SK-N-SH treated with all-trans-retinoic acid at 6 μM for 48 hours (cell line): ENCODE results near the gene KDM4B.

Experiments used
- ATAC-seq: fragments of 200-7000 bp; cut with Tn5 transposase; 3 replicates; pipeline ENCODE4 v1.9.1; 2020; ENCODE audit warnings: mild to moderate bottlenecking, moderate library complexity
- ARNTL ChIP-seq: fragments of 450-650 bp; formaldehyde crosslinking; IDR thresholded peaks from 2 replicates; pipeline ENCODE4 v1.5.0; 2020; ENCODE audit warnings: low read depth, mild to moderate bottlenecking, moderate library complexity, borderline replicate concordance
- CSDC2 ChIP-seq: fragments of 250-450 bp; sonication (Bioruptor Pico); IDR thresholded peaks from 2 replicates; pipeline ENCODE4 v1.5.0; 2020; ENCODE audit warnings: mild to moderate bottlenecking, moderate library complexity
- ESRRG ChIP-seq: fragments of 250-450 bp; sonication (Bioruptor Pico); IDR thresholded peaks from 2 replicates; pipeline ENCODE4 v1.6.1; 2021; ENCODE audit warnings: mild to moderate bottlenecking
- GLIS3 ChIP-seq: fragments of 250-450 bp; sonication (Bioruptor Pico); IDR thresholded peaks from 2 replicates; pipeline ENCODE4 v1.5.0; 2020; ENCODE audit warnings: mild to moderate bottlenecking, moderate library complexity
- ISL1 ChIP-seq: fragments of 250-450 bp; sonication (Bioruptor Pico); IDR thresholded peaks from 2 replicates; pipeline ENCODE4 v2.1.2; 2022; ENCODE audit warnings: mild to moderate bottlenecking, moderate library complexity
- OSR1 ChIP-seq: fragments of 250-450 bp; sonication (Bioruptor Pico); IDR thresholded peaks from 2 replicates; pipeline ENCODE4 v1.8.0; 2022; ENCODE audit warnings: moderate library complexity, mild to moderate bottlenecking, inconsistent platforms
- RARB ChIP-seq: fragments of 250-450 bp; sonication (Bioruptor Pico); IDR thresholded peaks from 2 replicates; pipeline ENCODE4 v1.8.0; 2021; ENCODE audit warnings: mild to moderate bottlenecking, moderate library complexity
- SNAI2 ChIP-seq: fragments of 250-450 bp; sonication (Bioruptor Pico); IDR thresholded peaks from 2 replicates; pipeline ENCODE4 v1.5.0; 2020; ENCODE audit warnings: mild to moderate bottlenecking, moderate library complexity
- TCF4 ChIP-seq: fragments of 250-450 bp; sonication (Bioruptor Pico); IDR thresholded peaks from 2 replicates; pipeline ENCODE4 v1.8.0; 2021; ENCODE audit warnings: mild to moderate bottlenecking, moderate library complexity, borderline replicate concordance
- TOX ChIP-seq: fragments of 250-450 bp; sonication (Bioruptor Pico); IDR thresholded peaks from 2 replicates; pipeline ENCODE4 v1.8.0; 2021; ENCODE audit warnings: mild to moderate bottlenecking, moderate library complexity, borderline replicate concordance
- ZC3H10 ChIP-seq: fragments of 250-450 bp; sonication (Bioruptor Pico); IDR thresholded peaks from 2 replicates; pipeline ENCODE4 v1.5.1; 2021; ENCODE audit warnings: mild to moderate bottlenecking, moderate library complexity
- ZFP3 ChIP-seq: fragments of 250-450 bp; sonication (Bioruptor Pico); IDR thresholded peaks from 2 replicates; pipeline ENCODE4 v1.5.0; 2020; ENCODE audit warnings: mild to moderate bottlenecking, moderate library complexity
- ZFP30 ChIP-seq: fragments of 450-650 bp; formaldehyde crosslinking; IDR thresholded peaks from 2 replicates; pipeline ENCODE4 v1.5.0; 2022; ENCODE audit warnings: mild to moderate bottlenecking, moderate library complexity
- ZNF565 ChIP-seq: fragments of 450-650 bp; formaldehyde crosslinking; conservative IDR thresholded peaks from 2 replicates; pipeline ENCODE4 v1.5.0; 2020; ENCODE audit warnings: low read depth, mild to moderate bottlenecking, moderate library complexity
- ZNF70 ChIP-seq: fragments of 450-650 bp; formaldehyde crosslinking; IDR thresholded peaks from 2 replicates; pipeline ENCODE4 v1.5.0; 2020; ENCODE audit warnings: mild to moderate bottlenecking, moderate library complexity
- TF ChIP-seq, protein P1 (sequence below): fragments of 250-450 bp; sonication (Bioruptor Pico); IDR thresholded peaks from 2 replicates; pipeline ENCODE4 v1.5.1; 2020; ENCODE audit warnings: low read depth, mild to moderate bottlenecking, moderate library complexity
- TF ChIP-seq, protein P2 (sequence below): fragments of 250-450 bp; sonication (Bioruptor Pico); IDR thresholded peaks from 2 replicates; pipeline ENCODE4 v1.8.0; 2021; ENCODE audit warnings: low read depth, mild to moderate bottlenecking, moderate library complexity, borderline replicate concordance
- TF ChIP-seq, protein P3 (sequence below): fragments of 250-450 bp; sonication (Bioruptor Pico); IDR thresholded peaks from 2 replicates; pipeline ENCODE4 v1.5.1; 2021; ENCODE audit warnings: mild to moderate bottlenecking, moderate library complexity
- TF ChIP-seq, protein P4 (sequence below): fragments of 250-450 bp; sonication (Bioruptor Pico); IDR thresholded peaks from 2 replicates; pipeline ENCODE4 v1.8.0; 2020; ENCODE audit warnings: mild to moderate bottlenecking, moderate library complexity, borderline replicate concordance

KDM4B gene

DNA sequence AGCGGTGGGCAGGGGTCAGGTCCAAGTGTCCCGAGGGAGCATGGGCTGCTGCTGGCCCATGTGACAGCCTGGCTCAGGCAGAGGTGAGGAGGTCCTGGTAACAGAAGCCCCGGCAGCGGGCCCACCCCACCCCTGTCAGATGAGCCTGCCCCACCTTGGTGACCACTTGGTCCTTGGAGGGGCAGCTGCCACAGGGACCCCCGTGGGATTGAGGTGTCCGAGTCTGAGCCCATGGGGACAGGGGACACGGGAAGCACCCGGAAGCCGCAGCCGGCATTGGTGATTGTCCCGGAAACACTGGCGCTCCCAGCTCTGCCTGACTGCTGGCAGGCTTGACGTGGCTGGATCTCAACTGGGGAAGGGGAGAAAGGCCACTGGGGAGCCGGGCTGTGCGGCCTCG is 149.1 kb downstream of the KDM4B start:
- no peak for ATAC-seq
- no peak for TF ChIP-seq SNAI2
- no peak for TF ChIP-seq ARNTL
- no peak for TF ChIP-seq OSR1 (CRISPR knock-in tag)
- TF ChIP-seq ISL1 (CRISPR knock-in tag) = no peak
- no peak for TF ChIP-seq TOX (CRISPR knock-in tag)
- TF ChIP-seq, protein P1, sequence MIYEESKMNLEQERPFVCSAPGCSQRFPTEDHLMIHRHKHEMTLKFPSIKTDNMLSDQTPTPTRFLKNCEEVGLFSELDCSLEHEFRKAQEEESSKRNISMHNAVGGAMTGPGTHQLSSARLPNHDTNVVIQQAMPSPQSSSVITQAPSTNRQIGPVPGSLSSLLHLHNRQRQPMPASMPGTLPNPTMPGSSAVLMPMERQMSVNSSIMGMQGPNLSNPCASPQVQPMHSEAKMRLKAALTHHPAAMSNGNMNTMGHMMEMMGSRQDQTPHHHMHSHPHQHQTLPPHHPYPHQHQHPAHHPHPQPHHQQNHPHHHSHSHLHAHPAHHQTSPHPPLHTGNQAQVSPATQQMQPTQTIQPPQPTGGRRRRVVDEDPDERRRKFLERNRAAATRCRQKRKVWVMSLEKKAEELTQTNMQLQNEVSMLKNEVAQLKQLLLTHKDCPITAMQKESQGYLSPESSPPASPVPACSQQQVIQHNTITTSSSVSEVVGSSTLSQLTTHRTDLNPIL (CRISPR knock-in tag) = no peak

DNA sequence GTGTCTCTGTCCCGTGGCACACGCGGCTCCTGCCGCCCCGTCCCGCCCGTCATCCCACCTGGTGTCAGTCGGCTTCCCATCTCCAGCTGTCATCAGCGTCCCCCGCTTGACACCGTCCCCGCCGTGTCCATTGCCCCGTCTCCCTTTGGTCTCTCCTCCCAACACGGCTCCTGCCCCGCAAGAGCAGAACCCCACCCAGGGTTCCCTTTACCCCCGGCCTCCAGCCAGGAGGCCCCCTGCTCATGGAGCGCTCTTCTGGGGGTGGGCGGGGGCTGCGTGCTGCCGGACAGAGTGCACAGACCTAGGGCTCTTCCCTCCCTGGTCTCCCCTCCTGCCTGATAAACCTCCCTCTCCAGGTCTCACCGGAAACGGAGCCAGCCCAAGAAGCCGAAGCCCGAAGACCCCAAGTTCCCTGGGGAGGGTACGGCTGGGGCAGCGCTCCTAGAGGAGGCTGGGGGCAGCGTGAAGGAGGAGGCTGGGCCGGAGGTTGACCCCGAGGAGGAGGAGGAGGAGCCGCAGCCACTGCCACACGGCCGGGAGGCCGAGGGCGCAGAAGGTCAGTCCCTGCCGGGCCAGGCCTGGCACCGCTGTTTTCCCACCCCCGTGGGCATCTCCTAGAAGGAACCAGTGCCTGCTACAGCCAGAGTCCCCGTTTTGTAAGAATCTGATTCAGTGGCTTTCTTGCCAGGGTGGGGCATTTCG is 150.5 kb downstream of the KDM4B start:
- no peak for ATAC-seq
- no peak for TF ChIP-seq ZNF70 (CRISPR knock-in tag)
- TF ChIP-seq ZFP30 (CRISPR knock-in tag) = no peak
- TF ChIP-seq TCF4 (CRISPR knock-in tag) = no peak
- TF ChIP-seq, protein P2, sequence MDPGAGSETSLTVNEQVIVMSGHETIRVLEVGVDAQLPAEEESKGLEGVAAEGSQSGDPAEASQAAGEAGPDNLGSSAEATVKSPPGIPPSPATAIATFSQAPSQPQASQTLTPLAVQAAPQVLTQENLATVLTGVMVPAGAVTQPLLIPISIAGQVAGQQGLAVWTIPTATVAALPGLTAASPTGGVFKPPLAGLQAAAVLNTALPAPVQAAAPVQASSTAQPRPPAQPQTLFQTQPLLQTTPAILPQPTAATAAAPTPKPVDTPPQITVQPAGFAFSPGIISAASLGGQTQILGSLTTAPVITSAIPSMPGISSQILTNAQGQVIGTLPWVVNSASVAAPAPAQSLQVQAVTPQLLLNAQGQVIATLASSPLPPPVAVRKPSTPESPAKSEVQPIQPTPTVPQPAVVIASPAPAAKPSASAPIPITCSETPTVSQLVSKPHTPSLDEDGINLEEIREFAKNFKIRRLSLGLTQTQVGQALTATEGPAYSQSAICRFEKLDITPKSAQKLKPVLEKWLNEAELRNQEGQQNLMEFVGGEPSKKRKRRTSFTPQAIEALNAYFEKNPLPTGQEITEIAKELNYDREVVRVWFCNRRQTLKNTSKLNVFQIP (CRISPR knock-in tag) = no peak
- no peak for TF ChIP-seq ZFP3 (CRISPR knock-in tag)
- TF ChIP-seq CSDC2 = no peak

DNA sequence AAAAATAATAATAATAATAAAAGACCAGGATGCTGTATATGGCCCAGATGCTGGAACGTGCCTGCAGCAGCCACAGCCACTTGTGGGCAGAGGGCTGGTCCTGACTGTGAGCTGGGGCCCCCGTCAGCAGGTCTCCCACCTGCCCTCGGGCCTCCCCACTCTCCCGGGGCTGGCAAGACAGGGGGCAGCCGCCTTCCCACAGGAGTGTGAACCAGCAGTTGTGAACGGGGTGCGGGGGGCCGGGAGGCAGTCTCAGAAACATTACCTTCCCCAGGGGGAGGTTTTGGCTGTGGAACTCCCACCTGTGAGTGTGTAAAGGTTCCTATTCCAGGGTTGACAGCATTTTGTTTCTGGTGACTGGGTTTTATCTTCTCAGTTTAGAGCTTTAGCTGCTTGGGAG is 151.4 kb downstream of the KDM4B start:
- TF ChIP-seq ZNF565 (no peak), ARNTL (no peak), TOX (CRISPR knock-in tag) (no peak)
- TF ChIP-seq, protein P1 (CRISPR knock-in tag) = no peak
- TF ChIP-seq, protein P3, sequence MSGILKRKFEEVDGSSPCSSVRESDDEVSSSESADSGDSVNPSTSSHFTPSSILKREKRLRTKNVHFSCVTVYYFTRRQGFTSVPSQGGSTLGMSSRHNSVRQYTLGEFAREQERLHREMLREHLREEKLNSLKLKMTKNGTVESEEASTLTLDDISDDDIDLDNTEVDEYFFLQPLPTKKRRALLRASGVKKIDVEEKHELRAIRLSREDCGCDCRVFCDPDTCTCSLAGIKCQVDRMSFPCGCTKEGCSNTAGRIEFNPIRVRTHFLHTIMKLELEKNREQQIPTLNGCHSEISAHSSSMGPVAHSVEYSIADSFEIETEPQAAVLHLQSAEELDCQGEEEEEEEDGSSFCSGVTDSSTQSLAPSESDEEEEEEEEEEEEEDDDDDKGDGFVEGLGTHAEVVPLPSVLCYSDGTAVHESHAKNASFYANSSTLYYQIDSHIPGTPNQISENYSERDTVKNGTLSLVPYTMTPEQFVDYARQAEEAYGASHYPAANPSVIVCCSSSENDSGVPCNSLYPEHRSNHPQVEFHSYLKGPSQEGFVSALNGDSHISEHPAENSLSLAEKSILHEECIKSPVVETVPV (CRISPR knock-in tag) = no peak
- no peak for ATAC-seq

DNA sequence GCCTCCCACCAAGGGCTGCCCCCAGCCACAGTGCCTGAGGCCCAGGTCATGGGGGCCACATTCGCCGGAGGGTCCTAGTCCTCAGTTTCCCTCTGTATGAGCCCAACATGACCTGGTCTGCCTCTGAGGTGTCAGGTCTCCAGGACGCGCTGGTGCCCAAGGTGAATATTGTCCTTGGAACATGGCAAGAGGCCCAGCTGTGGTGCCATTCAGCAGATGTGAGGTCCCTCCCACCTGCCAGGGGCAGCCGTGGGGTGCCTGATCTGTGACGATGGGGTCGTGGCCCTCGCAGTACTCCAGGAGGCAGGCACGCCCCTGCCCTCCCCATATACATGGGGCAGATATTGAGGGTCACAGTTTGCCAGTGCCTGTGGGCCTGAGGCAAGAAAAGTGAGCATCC is 151.9 kb downstream of the KDM4B start:
- no peak for ATAC-seq

More for the DNA sequence above, 151.9 kb downstream of the KDM4B start:
- no peak for TF ChIP-seq ZFP30 (CRISPR knock-in tag)
- TF ChIP-seq RARB (CRISPR knock-in tag) = no peak
- no peak for TF ChIP-seq GLIS3 (CRISPR knock-in tag)
- TF ChIP-seq ARNTL = no peak
- no peak for TF ChIP-seq SNAI2
- no peak for TF ChIP-seq ZNF565
- TF ChIP-seq ISL1 (CRISPR knock-in tag) = no peak
- TF ChIP-seq, protein P4, sequence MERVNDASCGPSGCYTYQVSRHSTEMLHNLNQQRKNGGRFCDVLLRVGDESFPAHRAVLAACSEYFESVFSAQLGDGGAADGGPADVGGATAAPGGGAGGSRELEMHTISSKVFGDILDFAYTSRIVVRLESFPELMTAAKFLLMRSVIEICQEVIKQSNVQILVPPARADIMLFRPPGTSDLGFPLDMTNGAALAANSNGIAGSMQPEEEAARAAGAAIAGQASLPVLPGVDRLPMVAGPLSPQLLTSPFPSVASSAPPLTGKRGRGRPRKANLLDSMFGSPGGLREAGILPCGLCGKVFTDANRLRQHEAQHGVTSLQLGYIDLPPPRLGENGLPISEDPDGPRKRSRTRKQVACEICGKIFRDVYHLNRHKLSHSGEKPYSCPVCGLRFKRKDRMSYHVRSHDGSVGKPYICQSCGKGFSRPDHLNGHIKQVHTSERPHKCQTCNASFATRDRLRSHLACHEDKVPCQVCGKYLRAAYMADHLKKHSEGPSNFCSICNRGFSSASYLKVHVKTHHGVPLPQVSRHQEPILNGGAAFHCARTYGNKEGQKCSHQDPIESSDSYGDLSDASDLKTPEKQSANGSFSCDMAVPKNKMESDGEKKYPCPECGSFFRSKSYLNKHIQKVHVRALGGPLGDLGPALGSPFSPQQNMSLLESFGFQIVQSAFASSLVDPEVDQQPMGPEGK (CRISPR knock-in tag) = no peak
- TF ChIP-seq ESRRG (CRISPR knock-in tag) = no peak
- no peak for TF ChIP-seq ZC3H10 (CRISPR knock-in tag)
- TF ChIP-seq, protein P1 (CRISPR knock-in tag) = no peak
- TF ChIP-seq, protein P3 (CRISPR knock-in tag) = no peak
- TF ChIP-seq, all 23 proteins: peak for 0
